Measurements from ENCODE around the gene UBD. TPM values are rescaled to one million over a fixed set of nuclear protein-coding genes. Genes with fewer than 3 reads are reported as not detected.

Gene UBD
- total RNA-seq, 4 donors from 2014 or later = 0.41 TPM; not detected in 3

DNA sequence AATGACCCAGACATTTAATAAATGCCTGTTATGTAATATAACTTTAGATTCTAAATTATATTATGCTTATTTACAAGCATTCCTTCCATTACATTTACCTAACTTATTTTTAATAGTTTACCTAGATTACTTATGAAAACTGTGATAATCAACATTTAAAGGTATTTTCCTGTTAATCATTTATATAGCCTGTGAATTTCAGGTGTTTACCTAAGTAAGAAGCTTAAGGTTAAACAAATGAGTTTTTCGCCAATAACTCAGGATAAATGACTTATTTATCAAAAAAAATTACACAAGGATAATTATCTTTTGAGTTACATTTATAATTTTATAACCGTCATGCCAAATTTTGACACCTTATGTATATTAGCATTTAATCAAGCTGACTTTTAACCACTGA lies 35.5 kb downstream of the UBD start:
- DNase-seq = no peak
- no peak overlapping the region for H3K27ac ChIP-seq
- H3K27me3 ChIP-seq = no peaks in the 10 kb centered on the region
- intact Hi-C loops (cut with DNase I; ENCODE audit: low total_unique reads) = no loop called here
- H3K4me1 ChIP-seq = no peaks in the 10 kb centered on the region
- H3K9me3 ChIP-seq = no peaks in the 10 kb centered on the region
- no peak overlapping the region for H3K4me3 ChIP-seq
- TF ChIP-seq, protein P1, sequence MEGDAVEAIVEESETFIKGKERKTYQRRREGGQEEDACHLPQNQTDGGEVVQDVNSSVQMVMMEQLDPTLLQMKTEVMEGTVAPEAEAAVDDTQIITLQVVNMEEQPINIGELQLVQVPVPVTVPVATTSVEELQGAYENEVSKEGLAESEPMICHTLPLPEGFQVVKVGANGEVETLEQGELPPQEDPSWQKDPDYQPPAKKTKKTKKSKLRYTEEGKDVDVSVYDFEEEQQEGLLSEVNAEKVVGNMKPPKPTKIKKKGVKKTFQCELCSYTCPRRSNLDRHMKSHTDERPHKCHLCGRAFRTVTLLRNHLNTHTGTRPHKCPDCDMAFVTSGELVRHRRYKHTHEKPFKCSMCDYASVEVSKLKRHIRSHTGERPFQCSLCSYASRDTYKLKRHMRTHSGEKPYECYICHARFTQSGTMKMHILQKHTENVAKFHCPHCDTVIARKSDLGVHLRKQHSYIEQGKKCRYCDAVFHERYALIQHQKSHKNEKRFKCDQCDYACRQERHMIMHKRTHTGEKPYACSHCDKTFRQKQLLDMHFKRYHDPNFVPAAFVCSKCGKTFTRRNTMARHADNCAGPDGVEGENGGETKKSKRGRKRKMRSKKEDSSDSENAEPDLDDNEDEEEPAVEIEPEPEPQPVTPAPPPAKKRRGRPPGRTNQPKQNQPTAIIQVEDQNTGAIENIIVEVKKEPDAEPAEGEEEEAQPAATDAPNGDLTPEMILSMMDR (IDR thresholded peaks at IDR 0.05) = no peak
- TF ChIP-seq POLR2A (IDR thresholded peaks at IDR 0.05) = no peak
- H3K36me3 ChIP-seq = no peaks in the 10 kb centered on the region

GRCh38 chr6:29522227-29522626 lies 37.3 kb downstream of the UBD start:
- intact Hi-C loops (cut with DNase I; ENCODE audit: low total_unique reads) = no loop called here
- no peaks in the 10 kb centered on the region for H3K36me3 ChIP-seq

DNA sequence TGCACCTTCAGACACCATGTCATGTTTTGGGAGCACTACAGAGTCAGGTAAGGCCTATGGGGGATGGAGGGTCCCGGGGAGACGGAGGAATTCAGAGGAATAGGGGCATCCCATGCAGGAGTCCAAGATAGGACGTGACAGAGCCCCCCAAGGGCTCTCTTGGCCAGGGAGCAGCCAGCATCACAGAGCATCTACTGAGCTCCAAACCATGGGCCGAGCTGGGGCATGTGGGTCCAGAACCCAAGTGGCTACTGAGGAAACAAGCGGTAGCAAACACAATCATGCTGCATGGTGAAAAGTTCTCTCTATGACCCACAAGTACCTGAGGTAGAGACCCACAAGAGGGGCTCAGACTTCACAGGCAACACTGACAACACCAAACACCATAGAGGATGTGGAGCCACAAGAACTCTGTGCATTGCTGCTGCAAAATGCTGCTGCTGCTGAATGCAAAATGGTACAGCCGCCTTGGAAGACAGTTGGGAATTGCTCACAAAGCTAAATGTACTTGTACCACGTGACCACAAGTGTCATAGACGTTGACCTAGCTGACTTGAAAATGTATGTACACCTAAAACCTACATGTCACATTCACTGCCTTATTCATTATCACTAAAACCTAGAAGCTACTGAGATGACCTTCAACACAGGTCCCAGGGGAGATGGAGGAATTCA lies 38.4 kb downstream of the UBD start:
- TF ChIP-seq POLR2A (IDR thresholded peaks at IDR 0.05) = no peak
- TF ChIP-seq, protein P1 (IDR thresholded peaks at IDR 0.05) = no peak
- H3K4me1 ChIP-seq = no peaks in the 10 kb centered on the region
- no peaks in the 10 kb centered on the region for H3K9me3 ChIP-seq
- H3K27me3 ChIP-seq = no peaks in the 10 kb centered on the region
- intact Hi-C loops (cut with DNase I; ENCODE audit: low total_unique reads) = no loop called here
- H3K27ac ChIP-seq = no peak overlapping the region
- no peak for DNase-seq
- no peaks in the 10 kb centered on the region for H3K36me3 ChIP-seq
- H3K4me3 ChIP-seq = no peak overlapping the region

More at GRCh38 chr6:29522227-29522626, 37.3 kb downstream of the UBD start:
- H3K4me1 ChIP-seq = no peaks in the 10 kb centered on the region
- H3K9me3 ChIP-seq = no peaks in the 10 kb centered on the region
- no peak overlapping the region for H3K27ac ChIP-seq
- no peak for TF ChIP-seq POLR2A (IDR thresholded peaks at IDR 0.05)
- TF ChIP-seq, protein P1 (IDR thresholded peaks at IDR 0.05) = no peak
- H3K27me3 ChIP-seq = no peaks in the 10 kb centered on the region
- DNase-seq = no peak
- no peak overlapping the region for H3K4me3 ChIP-seq

- Histone ChIP-seq H3K27ac (no peak overlapping the region), H3K27me3 (no peaks in the 10 kb centered on the region), H3K9me3 (no peaks in the 10 kb centered on the region), H3K4me3 (no peak overlapping the region), H3K36me3 (no peaks in the 10 kb centered on the region), H3K4me1 (no peaks in the 10 kb centered on the region)
- DNase-seq = no peak
- intact Hi-C loops (cut with DNase I; ENCODE audit: low total_unique reads) = no loop called here
- no peak for TF ChIP-seq POLR2A (IDR thresholded peaks at IDR 0.05)
- TF ChIP-seq, protein P1 (IDR thresholded peaks at IDR 0.05) = no peak
These were observed 39.3 kb downstream of the UBD start for GRCh38 chr6:29520232-29520631.

GRCh38 chr6:29519291-29520010 lies 40.1 kb downstream of the UBD start:
- Histone ChIP-seq H3K27ac (no peak overlapping the region), H3K4me3 (no peak overlapping the region), H3K4me1 (no peaks in the 10 kb centered on the region), H3K27me3 (no peaks in the 10 kb centered on the region), H3K36me3 (no peaks in the 10 kb centered on the region), H3K9me3 (no peaks in the 10 kb centered on the region)
- no peak for DNase-seq
- intact Hi-C loops (cut with DNase I; ENCODE audit: low total_unique reads) = no loop called here
- no peak for TF ChIP-seq POLR2A (IDR thresholded peaks at IDR 0.05)
- TF ChIP-seq, protein P1 (IDR thresholded peaks at IDR 0.05) = no peak

Measured in uterus (tissue), 4 donors.